ENCODE data around the gene TASP1. TPM values are rescaled to one million over a fixed set of nuclear protein-coding genes. Genes with fewer than 3 reads are reported as not detected.

The TASP1 gene
- total and polyA plus RNA-seq, 2 donors (not counting 1 experiment from before 2014, with no cell fraction given): 6.4 to 23.9 TPM

DNA sequence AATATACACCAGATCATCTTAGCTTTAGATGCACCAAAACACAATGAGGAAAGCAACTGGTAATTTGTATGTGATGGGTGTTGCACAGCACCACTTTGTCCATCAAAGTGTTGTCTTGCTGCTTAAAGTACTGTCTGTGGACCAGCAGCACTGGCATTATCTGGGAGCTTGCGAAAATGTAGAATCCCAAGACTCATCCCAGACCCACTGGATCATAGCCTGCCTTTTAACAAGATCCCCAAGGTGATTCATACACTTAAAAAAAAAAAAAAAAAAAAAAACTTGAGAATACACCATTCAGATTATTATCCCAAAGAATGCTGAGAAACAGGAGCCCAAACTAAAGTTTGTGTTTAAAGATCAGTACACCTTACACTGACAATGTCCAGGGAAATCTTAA, 123.4 kb downstream of the TASP1 start:
- Mint-ChIP-seq H3K27me3 (no peaks in the 10 kb centered on the region), H3K4me1 (no peaks in the 10 kb centered on the region), H3K27ac (no peak overlapping the region), H3K4me3 (no peak overlapping the region), H3K9me3 (ENCODE audit: insufficient read depth) (peaks cover 5% of the 10 kb centered on the region)
- peaks cover 4 to 20% of the 10 kb centered on the region in 2 experiments for H3K36me3 ChIP-seq (replicated peaks in 1 of 2; ENCODE audit: control extremely low read depth in 1 of 2, control insufficient read depth in 1 of 2, extremely low read depth in 1 of 2, insufficient read depth in 2 of 2, low read length in 1 of 2)
- POLR2A ChIA-PET: no interaction called here
- no peaks in the 10 kb centered on the region for H3K27me3 ChIP-seq (replicated peaks in 1 of 4; ENCODE audit: control extremely low read depth in 1 of 4, control insufficient read depth in 3 of 4, insufficient read depth in 4 of 4, low read length in 3 of 4)
- no peak for ATAC-seq (ENCODE audit: low read depth)
- 100% methylated on average over 1 of the region's 1 CpG for WGBS (ENCODE audit: insufficient coverage)
- H3K4me1 ChIP-seq (ENCODE audit: control insufficient read depth in 2 of 2, insufficient read depth in 2 of 2, low read length in 2 of 2): no peaks in the 10 kb centered on the region
- no peak overlapping the region for H3K4me2 ChIP-seq (replicated peaks; ENCODE audit: low read depth, low read length, poor library complexity, severe bottlenecking)
- no peaks in the 10 kb centered on the region for H4K20me1 ChIP-seq (ENCODE audit: control insufficient read depth, insufficient read depth, low read length, poor library complexity, severe bottlenecking)
- TF ChIP-seq EZH2 (IDR thresholded peaks at IDR 0.05; ENCODE audit: borderline replicate concordance, insufficient read depth, low read depth, low read length, poor library complexity, severe bottlenecking) (no peak), CTCF (IDR thresholded peaks at IDR 0.05) (no peak)
- peaks cover 0 to 3% (median 2%) of the 10 kb centered on the region in 3 donors for H3K9me3 ChIP-seq (ENCODE audit: control extremely low read depth in 1 of 3, control insufficient read depth in 2 of 3, insufficient read depth in 1 of 3, low read length in 2 of 3)
- no peak overlapping the region for H3K4me3 ChIP-seq (ENCODE audit: control extremely low read depth in 1 of 5, extremely low read depth in 1 of 5, insufficient read depth in 1 of 5, low read depth in 2 of 5, low read length in 4 of 5)
- H3K9ac ChIP-seq (ENCODE audit: low read length): no peak overlapping the region
- H2AFZ ChIP-seq (ENCODE audit: insufficient read depth, low read depth, low read length, poor library complexity, severe bottlenecking): no peak overlapping the region
- CTCF ChIA-PET: interaction anchor here (1.0 kb wide), 1 partner anchor 16 kb away, joined by 3 read pairs; no protein-coding TSS in a partner anchor
- H3K79me2 ChIP-seq (ENCODE audit: control insufficient read depth, insufficient read depth, low read length): no peaks in the 10 kb centered on the region
- intact Hi-C loops (cut with micrococcal nuclease): no loop called here
- H3K27ac ChIP-seq (ENCODE audit: low read length in 2 of 2): no peak overlapping the region
- DNase-seq: no peak

- H3K27ac Mint-ChIP-seq: no peak overlapping the region
- POLR2A ChIA-PET: no interaction called here
These were observed 127.8 kb downstream of the TASP1 start for GRCh38 chr20:13510837-13511488.

More at GRCh38 chr20:13510837-13511488, 127.8 kb downstream of the TASP1 start:
- Histone ChIP-seq H2AFZ (ENCODE audit: insufficient read depth, low read depth, low read length, poor library complexity, severe bottlenecking) (no peak overlapping the region), H3K4me2 (replicated peaks; ENCODE audit: low read depth, low read length, poor library complexity, severe bottlenecking) (no peak overlapping the region), H3K9me3 (ENCODE audit: control extremely low read depth in 1 of 3, control insufficient read depth in 2 of 3, insufficient read depth in 1 of 3, low read length in 2 of 3) (peaks cover 2 to 8% (median 5%) of the 10 kb centered on the region in 3 donors), H4K20me1 (ENCODE audit: control insufficient read depth, insufficient read depth, low read length, poor library complexity, severe bottlenecking) (no peaks in the 10 kb centered on the region), H3K79me2 (ENCODE audit: control insufficient read depth, insufficient read depth, low read length) (no peaks in the 10 kb centered on the region), H3K27ac (ENCODE audit: low read length in 2 of 2) (no peak overlapping the region), H3K4me1 (ENCODE audit: control insufficient read depth in 2 of 2, insufficient read depth in 2 of 2, low read length in 2 of 2) (no peaks in the 10 kb centered on the region), H3K27me3 (replicated peaks in 1 of 4; ENCODE audit: control extremely low read depth in 1 of 4, control insufficient read depth in 3 of 4, insufficient read depth in 4 of 4, low read length in 3 of 4) (no peaks in the 10 kb centered on the region), H3K36me3 (replicated peaks in 1 of 2; ENCODE audit: control extremely low read depth in 1 of 2, control insufficient read depth in 1 of 2, extremely low read depth in 1 of 2, insufficient read depth in 2 of 2, low read length in 1 of 2) (peaks cover 4 to 9% of the 10 kb centered on the region in 2 experiments), H3K9ac (ENCODE audit: low read length) (no peak overlapping the region), H3K4me3 (ENCODE audit: control extremely low read depth in 1 of 5, extremely low read depth in 1 of 5, insufficient read depth in 1 of 5, low read depth in 2 of 5, low read length in 4 of 5) (no peak overlapping the region)
- Mint-ChIP-seq H3K27me3 (no peaks in the 10 kb centered on the region), H3K9me3 (ENCODE audit: insufficient read depth) (peaks cover 11% of the 10 kb centered on the region), H3K4me1 (no peaks in the 10 kb centered on the region), H3K4me3 (no peak overlapping the region)
- CTCF ChIA-PET: no interaction called here
- intact Hi-C loops (cut with micrococcal nuclease): no loop called here
- no peak for TF ChIP-seq CTCF (IDR thresholded peaks at IDR 0.05)
- no peak for TF ChIP-seq EZH2 (IDR thresholded peaks at IDR 0.05; ENCODE audit: borderline replicate concordance, insufficient read depth, low read depth, low read length, poor library complexity, severe bottlenecking)
- 100% methylated on average over 3 of the region's 6 CpGs for WGBS (ENCODE audit: insufficient coverage)
- no peak for ATAC-seq (ENCODE audit: low read depth)
- no peak for DNase-seq

All from B cell (primary cell).